ENCODE measurements around the gene DNAI1.
A peak's percentile ranks its signal among the peaks of the same experiment; 100 is the strongest.

The DNAI1 gene

DNA sequence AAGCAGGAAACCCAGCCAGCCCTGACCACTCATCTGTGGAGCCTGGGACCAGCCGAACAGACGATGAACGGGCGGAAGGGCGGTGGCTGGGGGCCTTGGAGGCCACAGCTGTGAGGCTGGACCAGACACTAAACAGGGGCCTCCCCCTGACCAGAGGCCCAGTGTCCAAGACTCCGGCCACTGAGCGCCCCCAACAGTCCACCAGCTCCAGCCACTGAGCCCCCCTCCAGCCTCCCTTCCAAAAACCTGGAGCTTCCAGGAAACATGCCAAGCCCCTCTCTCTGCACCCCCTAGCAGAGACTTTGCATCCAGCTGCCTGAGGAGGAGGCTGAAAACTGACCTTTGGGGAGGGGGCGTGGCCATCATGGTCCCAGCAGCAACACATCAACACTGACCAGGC, 107.7 kb downstream of the DNAI1 start:
- ATAC-seq = no peak
- TF ChIP-seq GLIS3 (CRISPR knock-in tag; IDR thresholded peaks at IDR 0.05) = no peak
- no peak for TF ChIP-seq OSR1 (CRISPR knock-in tag; IDR thresholded peaks at IDR 0.05)
- no peak for TF ChIP-seq ARNTL (CRISPR knock-in tag; IDR thresholded peaks at IDR 0.05; ENCODE audit: borderline replicate concordance, low read depth)
- no peak for TF ChIP-seq ZNF8 (CRISPR knock-in tag; IDR thresholded peaks at IDR 0.05)
- TF ChIP-seq ZFP30 (CRISPR knock-in tag; IDR thresholded peaks at IDR 0.05) = no peak
- TF ChIP-seq CSDC2 (CRISPR knock-in tag; IDR thresholded peaks at IDR 0.05) = no peak
- TF ChIP-seq RARB (CRISPR knock-in tag; IDR thresholded peaks at IDR 0.05) = no peak
- TF ChIP-seq, protein P1, sequence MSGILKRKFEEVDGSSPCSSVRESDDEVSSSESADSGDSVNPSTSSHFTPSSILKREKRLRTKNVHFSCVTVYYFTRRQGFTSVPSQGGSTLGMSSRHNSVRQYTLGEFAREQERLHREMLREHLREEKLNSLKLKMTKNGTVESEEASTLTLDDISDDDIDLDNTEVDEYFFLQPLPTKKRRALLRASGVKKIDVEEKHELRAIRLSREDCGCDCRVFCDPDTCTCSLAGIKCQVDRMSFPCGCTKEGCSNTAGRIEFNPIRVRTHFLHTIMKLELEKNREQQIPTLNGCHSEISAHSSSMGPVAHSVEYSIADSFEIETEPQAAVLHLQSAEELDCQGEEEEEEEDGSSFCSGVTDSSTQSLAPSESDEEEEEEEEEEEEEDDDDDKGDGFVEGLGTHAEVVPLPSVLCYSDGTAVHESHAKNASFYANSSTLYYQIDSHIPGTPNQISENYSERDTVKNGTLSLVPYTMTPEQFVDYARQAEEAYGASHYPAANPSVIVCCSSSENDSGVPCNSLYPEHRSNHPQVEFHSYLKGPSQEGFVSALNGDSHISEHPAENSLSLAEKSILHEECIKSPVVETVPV (CRISPR knock-in tag; IDR thresholded peaks at IDR 0.05) = no peak
- TF ChIP-seq ZNF565 (CRISPR knock-in tag; conservative IDR thresholded peaks at IDR 0.05; ENCODE audit: low read depth) = no peak
- no peak for TF ChIP-seq ZFP3 (CRISPR knock-in tag; IDR thresholded peaks at IDR 0.05)
- TF ChIP-seq SNAI2 (CRISPR knock-in tag; IDR thresholded peaks at IDR 0.05) = no peak
- TF ChIP-seq ZC3H10 (CRISPR knock-in tag; IDR thresholded peaks at IDR 0.05) = no peak
- no peak for TF ChIP-seq ISL1 (CRISPR knock-in tag; IDR thresholded peaks at IDR 0.05)
- TF ChIP-seq, protein P2, sequence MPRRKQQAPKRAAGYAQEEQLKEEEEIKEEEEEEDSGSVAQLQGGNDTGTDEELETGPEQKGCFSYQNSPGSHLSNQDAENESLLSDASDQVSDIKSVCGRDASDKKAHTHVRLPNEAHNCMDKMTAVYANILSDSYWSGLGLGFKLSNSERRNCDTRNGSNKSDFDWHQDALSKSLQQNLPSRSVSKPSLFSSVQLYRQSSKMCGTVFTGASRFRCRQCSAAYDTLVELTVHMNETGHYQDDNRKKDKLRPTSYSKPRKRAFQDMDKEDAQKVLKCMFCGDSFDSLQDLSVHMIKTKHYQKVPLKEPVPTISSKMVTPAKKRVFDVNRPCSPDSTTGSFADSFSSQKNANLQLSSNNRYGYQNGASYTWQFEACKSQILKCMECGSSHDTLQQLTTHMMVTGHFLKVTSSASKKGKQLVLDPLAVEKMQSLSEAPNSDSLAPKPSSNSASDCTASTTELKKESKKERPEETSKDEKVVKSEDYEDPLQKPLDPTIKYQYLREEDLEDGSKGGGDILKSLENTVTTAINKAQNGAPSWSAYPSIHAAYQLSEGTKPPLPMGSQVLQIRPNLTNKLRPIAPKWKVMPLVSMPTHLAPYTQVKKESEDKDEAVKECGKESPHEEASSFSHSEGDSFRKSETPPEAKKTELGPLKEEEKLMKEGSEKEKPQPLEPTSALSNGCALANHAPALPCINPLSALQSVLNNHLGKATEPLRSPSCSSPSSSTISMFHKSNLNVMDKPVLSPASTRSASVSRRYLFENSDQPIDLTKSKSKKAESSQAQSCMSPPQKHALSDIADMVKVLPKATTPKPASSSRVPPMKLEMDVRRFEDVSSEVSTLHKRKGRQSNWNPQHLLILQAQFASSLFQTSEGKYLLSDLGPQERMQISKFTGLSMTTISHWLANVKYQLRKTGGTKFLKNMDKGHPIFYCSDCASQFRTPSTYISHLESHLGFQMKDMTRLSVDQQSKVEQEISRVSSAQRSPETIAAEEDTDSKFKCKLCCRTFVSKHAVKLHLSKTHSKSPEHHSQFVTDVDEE (CRISPR knock-in tag; IDR thresholded peaks at IDR 0.05) = no peak
- no peak for TF ChIP-seq ZNF70 (CRISPR knock-in tag; IDR thresholded peaks at IDR 0.05)
- TF ChIP-seq PPARA (CRISPR knock-in tag; IDR thresholded peaks at IDR 0.05; ENCODE audit: borderline replicate concordance) = no peak
- TF ChIP-seq TOX (CRISPR knock-in tag; IDR thresholded peaks at IDR 0.05; ENCODE audit: borderline replicate concordance) = no peak
- no peak for TF ChIP-seq BACH2 (CRISPR knock-in tag; IDR thresholded peaks at IDR 0.05; ENCODE audit: borderline replicate concordance)
- TF ChIP-seq, protein P3, sequence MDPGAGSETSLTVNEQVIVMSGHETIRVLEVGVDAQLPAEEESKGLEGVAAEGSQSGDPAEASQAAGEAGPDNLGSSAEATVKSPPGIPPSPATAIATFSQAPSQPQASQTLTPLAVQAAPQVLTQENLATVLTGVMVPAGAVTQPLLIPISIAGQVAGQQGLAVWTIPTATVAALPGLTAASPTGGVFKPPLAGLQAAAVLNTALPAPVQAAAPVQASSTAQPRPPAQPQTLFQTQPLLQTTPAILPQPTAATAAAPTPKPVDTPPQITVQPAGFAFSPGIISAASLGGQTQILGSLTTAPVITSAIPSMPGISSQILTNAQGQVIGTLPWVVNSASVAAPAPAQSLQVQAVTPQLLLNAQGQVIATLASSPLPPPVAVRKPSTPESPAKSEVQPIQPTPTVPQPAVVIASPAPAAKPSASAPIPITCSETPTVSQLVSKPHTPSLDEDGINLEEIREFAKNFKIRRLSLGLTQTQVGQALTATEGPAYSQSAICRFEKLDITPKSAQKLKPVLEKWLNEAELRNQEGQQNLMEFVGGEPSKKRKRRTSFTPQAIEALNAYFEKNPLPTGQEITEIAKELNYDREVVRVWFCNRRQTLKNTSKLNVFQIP (CRISPR knock-in tag; IDR thresholded peaks at IDR 0.05; ENCODE audit: borderline replicate concordance, low read depth) = no peak

DNA sequence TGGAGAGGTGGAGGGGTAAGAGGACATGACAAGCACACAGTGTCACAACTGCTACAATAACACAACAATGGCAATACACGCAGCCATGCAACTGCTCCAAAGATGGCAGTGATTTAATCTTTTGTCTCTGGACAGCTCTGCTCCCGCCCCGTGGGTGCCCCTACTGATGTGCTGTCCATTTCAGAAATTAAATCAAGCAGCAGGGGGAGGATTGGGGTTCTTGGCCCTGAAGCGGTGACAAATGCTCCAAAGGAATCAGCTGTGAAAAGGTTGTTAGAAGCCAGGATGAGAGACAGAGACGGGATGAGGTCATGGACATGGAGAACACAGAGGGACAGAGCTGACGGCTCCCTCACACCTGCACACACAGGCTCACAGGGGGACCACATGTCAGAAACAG, 108.4 kb downstream of the DNAI1 start:
- TF ChIP-seq, protein P2 (CRISPR knock-in tag; IDR thresholded peaks at IDR 0.05) = 0 out of 2 replicates have a peak, but pooled peaks have one; percentile 30
- TF ChIP-seq ZNF8 (CRISPR knock-in tag; IDR thresholded peaks at IDR 0.05) = no peak
- no peak for ATAC-seq

DNA sequence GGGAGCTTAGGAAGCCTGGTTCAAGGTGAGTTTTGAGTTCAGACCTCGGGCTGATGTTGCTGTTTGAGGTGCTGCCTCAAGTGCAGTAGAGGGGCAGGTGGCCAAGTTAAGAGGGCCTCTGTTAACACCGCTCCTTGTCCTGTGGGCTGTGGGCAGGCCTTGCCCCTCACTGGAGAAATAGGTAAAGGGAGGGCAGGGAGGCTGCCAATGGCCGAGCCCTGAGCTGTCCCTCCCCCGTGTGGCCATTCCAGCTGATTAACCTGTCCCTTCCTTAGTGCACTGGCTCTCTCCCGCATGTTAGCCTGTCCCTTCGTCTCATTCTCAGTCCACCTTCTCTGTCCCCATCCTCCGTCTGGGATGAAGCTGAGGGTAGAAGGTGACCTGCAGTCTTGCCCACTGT, 109.5 kb downstream of the DNAI1 start:
- TF ChIP-seq, protein P4, sequence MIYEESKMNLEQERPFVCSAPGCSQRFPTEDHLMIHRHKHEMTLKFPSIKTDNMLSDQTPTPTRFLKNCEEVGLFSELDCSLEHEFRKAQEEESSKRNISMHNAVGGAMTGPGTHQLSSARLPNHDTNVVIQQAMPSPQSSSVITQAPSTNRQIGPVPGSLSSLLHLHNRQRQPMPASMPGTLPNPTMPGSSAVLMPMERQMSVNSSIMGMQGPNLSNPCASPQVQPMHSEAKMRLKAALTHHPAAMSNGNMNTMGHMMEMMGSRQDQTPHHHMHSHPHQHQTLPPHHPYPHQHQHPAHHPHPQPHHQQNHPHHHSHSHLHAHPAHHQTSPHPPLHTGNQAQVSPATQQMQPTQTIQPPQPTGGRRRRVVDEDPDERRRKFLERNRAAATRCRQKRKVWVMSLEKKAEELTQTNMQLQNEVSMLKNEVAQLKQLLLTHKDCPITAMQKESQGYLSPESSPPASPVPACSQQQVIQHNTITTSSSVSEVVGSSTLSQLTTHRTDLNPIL (CRISPR knock-in tag; IDR thresholded peaks at IDR 0.05; ENCODE audit: low read depth) = no peak
- TF ChIP-seq PPARA (CRISPR knock-in tag; IDR thresholded peaks at IDR 0.05; ENCODE audit: borderline replicate concordance) (no peak), ZC3H10 (CRISPR knock-in tag; IDR thresholded peaks at IDR 0.05) (no peak), BACH2 (CRISPR knock-in tag; IDR thresholded peaks at IDR 0.05; ENCODE audit: borderline replicate concordance) (no peak), ZNF8 (CRISPR knock-in tag; IDR thresholded peaks at IDR 0.05) (no peak)
- TF ChIP-seq, protein P3 (CRISPR knock-in tag; IDR thresholded peaks at IDR 0.05; ENCODE audit: borderline replicate concordance, low read depth) = no peak
- TF ChIP-seq, protein P2 (CRISPR knock-in tag; IDR thresholded peaks at IDR 0.05) = no peak
- ATAC-seq = no peak

Data from SK-N-SH treated with all-trans-retinoic acid at 6 μM for 48 hours (cell line).